NCI-H1930 (cell line): ENCODE results near the gene AGGF1.
A peak's percentile ranks its signal among the peaks of the same experiment; 100 is the strongest.
"Not testable (repeated sequence)": the region's sequence is repeated elsewhere in the genome, so short reads cannot be mapped to it uniquely, and the experiment has no call there.

Experiments
- DNase-seq, 2 experiments: peaks; one replicate each; lab custom pipeline; 2025; lab: John Stamatoyannopoulos, UW

AGGF1 gene

DNA sequence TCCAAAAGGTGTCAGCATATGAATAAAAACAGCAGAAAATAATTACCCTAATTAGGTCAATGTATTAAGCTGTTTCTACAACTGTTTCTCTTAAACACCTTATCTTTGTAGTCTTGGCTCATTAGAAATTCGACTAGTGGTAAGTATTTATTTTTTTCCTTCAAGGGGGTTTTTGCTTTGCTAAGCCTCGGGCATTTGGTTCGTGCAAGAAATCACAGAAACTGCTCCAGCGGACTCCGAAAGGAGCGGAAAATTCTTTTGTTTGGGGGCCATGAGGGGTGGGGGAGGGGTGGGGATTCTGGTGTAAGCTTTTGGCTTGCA is 56.1 kb downstream of the AGGF1 start:
- DNase-seq, result peak in 1 of 2 experiments; percentile 47

GRCh38 chr5:77086689-77087483 is 56.7 kb downstream of the AGGF1 start, which contains the start of gene ZBED3:
Gene ZBED3, minus strand, starts transcription at chr5:77087285. Its CDS starts 9,407 bp downstream, at chr5:77077878.
- peak; percentile 35 to 53 for DNase-seq

- no peak for DNase-seq
Measured at GRCh38 chr5:77087484-77088261, 57.5 kb downstream of the AGGF1 start.

DNA sequence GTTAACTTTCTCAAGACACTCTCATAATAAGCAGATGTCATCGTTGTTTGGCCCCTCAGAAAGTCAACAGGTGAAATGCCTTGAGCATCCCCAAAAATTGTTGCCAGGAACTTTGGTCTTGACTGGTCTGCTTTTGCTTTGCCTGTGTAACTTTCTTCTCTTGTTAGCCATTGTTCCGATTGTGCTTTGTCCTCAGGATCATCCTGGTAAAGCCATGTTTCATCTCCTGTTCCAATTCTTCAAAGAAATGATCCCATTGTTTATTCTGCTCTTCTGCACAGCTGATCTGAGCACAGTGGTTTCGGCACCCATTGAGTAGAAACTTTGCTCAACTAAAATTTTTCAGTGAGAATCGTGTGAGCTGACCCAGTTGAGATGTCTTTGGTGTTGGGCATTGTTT is 65.0 kb downstream of the AGGF1 start:
- no peak for DNase-seq

GRCh38 chr5:77101298-77101697 is 71.1 kb downstream of the AGGF1 start:
- no peak for DNase-seq

GRCh38 chr5:77102549-77102948 is 72.3 kb downstream of the AGGF1 start:
- DNase-seq, result no peak

- no peak for DNase-seq
Measured at GRCh38 chr5:77103457-77103856, 73.3 kb downstream of the AGGF1 start.

- DNase-seq, result no peak
Measured at GRCh38 chr5:77104813-77105212, 74.6 kb downstream of the AGGF1 start.

GRCh38 chr5:77107035-77107434 is 76.8 kb downstream of the AGGF1 start:
- not testable (repeated sequence) for DNase-seq
